H1 (cell line): Measurements from ENCODE around the gene ZBTB40. TPM values are rescaled to one million over a fixed set of nuclear protein-coding genes. Genes with fewer than 3 reads are reported as not detected.

Source experiments
- CTCF ChIA-PET: fragments of 300-600 bp; sonication (Branson Sonifier 250); formaldehyde crosslinking; loops from one replicate; lab custom pipeline; 2021; ENCODE audit not compliant: partially characterized antibody; lab: Charles Lee
- POLR2A ChIA-PET: fragments of 300-600 bp; sonication (Branson Sonifier 250); formaldehyde crosslinking; loops from one replicate; lab custom pipeline; 2021; ENCODE audit warnings: inconsistent platforms; ENCODE audit not compliant: partially characterized antibody; lab: Charles Lee
- DNase-seq, 2 experiments: peaks; one replicate each; pipeline versions ENCODE4 v3.0.0 to v3.0.0-alpha.2; 2010 to 2022; ENCODE audit warnings: low spot score in 2 of 2, low read depth in 1 of 2, mixed read lengths in 1 of 2
- FAIRE-seq: peaks from 2 replicates; lab custom pipeline; 2011; peaks lifted over from hg19 to GRCh38; lab: Jason Lieb, UNC
- H2AFZ ChIP-seq: 2 replicates; pipeline ENCODE4 v1.8.1; 2012; ENCODE audit warnings: low read length, inconsistent platforms
- H2AK5ac ChIP-seq: 2 replicates; pipeline ENCODE4 v1.6.1; 2013; ENCODE audit warnings: low read depth, low read length
- H2BK120ac ChIP-seq: replicated peaks from 2 replicates; pipeline ENCODE3; 2013; ENCODE audit warnings: low read depth, low read length, inconsistent platforms
- H2BK12ac ChIP-seq: 2 replicates; pipeline ENCODE4 v1.6.1; 2013; ENCODE audit warnings: low read depth, low read length
- H2BK15ac ChIP-seq: 2 replicates; pipeline ENCODE4 v1.6.1; 2013; ENCODE audit warnings: low read length
- H2BK20ac ChIP-seq: 2 replicates; pipeline ENCODE4 v1.6.1; 2013; ENCODE audit warnings: low read length
- H2BK5ac ChIP-seq: 2 replicates; pipeline ENCODE4 v1.6.1; 2013; ENCODE audit warnings: low read depth, low read length
- H3K14ac ChIP-seq: 2 replicates; pipeline ENCODE4 v1.6.1; 2013; ENCODE audit warnings: inconsistent platforms; ENCODE audit not compliant: insufficient read length
- H3K18ac ChIP-seq: 2 replicates; pipeline ENCODE4 v1.6.1; 2013; ENCODE audit warnings: low read length; ENCODE audit errors: extremely low read depth
- H3K23ac ChIP-seq: 2 replicates; pipeline ENCODE4 v1.6.1; 2013; ENCODE audit warnings: inconsistent platforms; ENCODE audit not compliant: insufficient read length
- H3K23me2 ChIP-seq: 2 replicates; pipeline ENCODE4 v1.6.1; 2013; ENCODE audit warnings: low read depth, low read length
- H3K27ac ChIP-seq: 2 replicates; pipeline ENCODE4 v1.6.1; 2011; ENCODE audit warnings: low read depth, low read length, inconsistent platforms
- H3K27me3 ChIP-seq, 4 experiments: replicated peaks in 1 of 4; 1 replicate in 1 of 4; 2 replicates in 3 of 4; pipeline versions ENCODE4 v1.6.1 to v1.8.1; 2011 to 2013; ENCODE audit warnings: low read length in 3 of 4, mild to moderate bottlenecking in 3 of 4, inconsistent platforms in 2 of 4, mixed read lengths in 2 of 4, moderate library complexity in 1 of 4; ENCODE audit not compliant: control insufficient read depth in 3 of 4, insufficient read depth in 3 of 4; ENCODE audit errors: extremely low read depth in 1 of 4
- H3K36me3 ChIP-seq, 4 experiments: 2 replicates each; pipeline versions ENCODE4 v1.6.1 to v1.8.1; 2011 to 2013; ENCODE audit warnings: mild to moderate bottlenecking in 4 of 4, low read length in 3 of 4, moderate library complexity in 2 of 4, control low read depth in 1 of 4, inconsistent platforms in 1 of 4; ENCODE audit not compliant: insufficient read depth in 4 of 4, control insufficient read depth in 2 of 4
- H3K4ac ChIP-seq: replicated peaks from 2 replicates; pipeline ENCODE3; 2013; ENCODE audit warnings: low read length, low read depth, mixed read lengths, inconsistent platforms; ENCODE audit not compliant: insufficient read length
- H3K4me1 ChIP-seq, 4 experiments: replicated peaks in 1 of 4; 1 replicate in 1 of 4; 2 replicates in 3 of 4; pipeline versions ENCODE4 v1.6.1 to v1.8.1; 2011 to 2013; ENCODE audit warnings: low read length in 3 of 4, inconsistent platforms in 2 of 4, mixed read lengths in 1 of 4; ENCODE audit not compliant: insufficient read depth in 4 of 4, control insufficient read depth in 3 of 4
- H3K4me2 ChIP-seq, 2 experiments: 2 replicates each; pipeline versions ENCODE4 v1.6.1 to v1.8.1; 2011 to 2013; ENCODE audit warnings: low read depth in 2 of 2, low read length in 2 of 2, control low read depth in 1 of 2, inconsistent platforms in 1 of 2, mild to moderate bottlenecking in 1 of 2; ENCODE audit not compliant: insufficient read depth in 1 of 2
- H3K4me3 ChIP-seq, 4 experiments: fragments of 200-600, 300-600 bp in 1 of 4; sonication (generic), shearing (Covaris generic), sonication (Bioruptor Twin) in 1 of 4; 2 replicates each; pipeline versions ENCODE4 v1.5.1 to v1.8.1; 2011 to 2016; ENCODE audit warnings: low read length in 4 of 4, low read depth in 3 of 4, control low read depth in 2 of 4, inconsistent platforms in 2 of 4, mild to moderate bottlenecking in 2 of 4, mixed read lengths in 1 of 4, moderate library complexity in 1 of 4; ENCODE audit not compliant: insufficient read depth in 2 of 4; ENCODE audit errors: extremely low read depth in 1 of 4
- H3K56ac ChIP-seq: replicated peaks from 2 replicates; pipeline ENCODE3; 2013; ENCODE audit warnings: low read depth, mild to moderate bottlenecking, mixed read lengths, low read length, inconsistent platforms; ENCODE audit not compliant: insufficient read length
- H3K79me1 ChIP-seq: 2 replicates; pipeline ENCODE4 v1.6.1; 2013; ENCODE audit warnings: low read depth, low read length, control low read depth
- H3K79me2 ChIP-seq, 2 experiments: 2 replicates each; pipeline versions ENCODE4 v1.6.1 to v1.8.1; 2012 to 2013; ENCODE audit warnings: low read length in 2 of 2, mild to moderate bottlenecking in 2 of 2, inconsistent platforms in 1 of 2; ENCODE audit not compliant: insufficient read depth in 2 of 2, control insufficient read depth in 1 of 2
- H3K9ac ChIP-seq, 4 experiments: replicated peaks in 1 of 4; 1 replicate in 1 of 4; 2 replicates in 3 of 4; pipeline versions ENCODE4 v1.6.1 to v1.8.1; 2011 to 2013; ENCODE audit warnings: low read depth in 3 of 4, low read length in 3 of 4, control low read depth in 2 of 4, mild to moderate bottlenecking in 2 of 4, moderate library complexity in 2 of 4, inconsistent platforms in 1 of 4; ENCODE audit errors: extremely low read depth in 1 of 4
- H3K9me3 ChIP-seq, 2 experiments: 2 replicates each; pipeline versions ENCODE4 v1.6.1 to v1.8.1; 2012 to 2013; ENCODE audit warnings: mild to moderate bottlenecking in 2 of 2, moderate library complexity in 2 of 2, control low read depth in 1 of 2, inconsistent platforms in 1 of 2, low read depth in 1 of 2, low read length in 1 of 2, mixed read lengths in 1 of 2; ENCODE audit not compliant: insufficient read depth in 2 of 2
- H4K20me1 ChIP-seq, 2 experiments: replicated peaks in 1 of 2; 2 replicates each; pipeline versions ENCODE3 to v1.8.1; 2011 to 2013; ENCODE audit warnings: inconsistent platforms in 2 of 2, low read length in 2 of 2, mild to moderate bottlenecking in 1 of 2; ENCODE audit not compliant: insufficient read depth in 2 of 2, control insufficient read depth in 1 of 2
- H4K5ac ChIP-seq: 2 replicates; pipeline ENCODE4 v1.6.1; 2013; ENCODE audit warnings: low read length, low read depth, mixed read lengths, inconsistent platforms; ENCODE audit not compliant: insufficient read length
- H4K8ac ChIP-seq: 2 replicates; pipeline ENCODE4 v1.8.0; 2013; ENCODE audit warnings: mild to moderate bottlenecking, moderate library complexity, low read length, inconsistent platforms; ENCODE audit not compliant: insufficient read depth; ENCODE audit errors: extremely low read depth
- H4K91ac ChIP-seq: replicated peaks from 2 replicates; pipeline ENCODE3; 2013; ENCODE audit warnings: low read length, mixed read lengths, inconsistent platforms; ENCODE audit not compliant: insufficient read length
- ATF3 ChIP-seq: IDR thresholded peaks from 2 replicates; pipeline ENCODE4 v1.6.1; 2011; ENCODE audit warnings: low read depth, mild to moderate bottlenecking, low read length; ENCODE audit not compliant: insufficient read depth
- BCL11A ChIP-seq, 2 experiments: IDR thresholded peaks; one replicate each; pipeline ENCODE4 v1.6.1; 2011; ENCODE audit warnings: low read depth in 2 of 2, low read length in 2 of 2, mild to moderate bottlenecking in 2 of 2
- POLR2A ChIP-seq, 2 experiments: IDR thresholded peaks; 1 replicate in 1 of 2; 2 replicates in 1 of 2; pipeline ENCODE4 v1.6.1; 2011; ENCODE audit warnings: low read depth in 2 of 2, low read length in 2 of 2, mild to moderate bottlenecking in 2 of 2; ENCODE audit errors: control extremely low read depth in 1 of 2
- SIX5 ChIP-seq: IDR thresholded peaks from 2 replicates; pipeline ENCODE4 v1.6.1; 2011; ENCODE audit warnings: mild to moderate bottlenecking, low read depth, low read length
- SRF ChIP-seq: IDR thresholded peaks from 2 replicates; pipeline ENCODE4 v1.6.1; 2011; ENCODE audit warnings: mild to moderate bottlenecking, low read depth, low read length, moderate library complexity
- WGBS, 2 experiments: shearing (Covaris generic) in 1 of 2; methylation state at CpG; one replicate each; pipeline versions ENCODE4 v1.1.6 to v1.1.7; 2013 to 2015; ENCODE audit warnings: low lambda C conversion rate in 2 of 2, mixed read lengths in 2 of 2, inconsistent platforms in 1 of 2, low coverage in 1 of 2, missing lambda C conversion rate in 1 of 2; ENCODE audit not compliant: insufficient replicate concordance in 2 of 2, insufficient coverage in 1 of 2, insufficient read length in 1 of 2; ENCODE audit errors: extremely low coverage in 1 of 2, missing lambda C conversion rate in 1 of 2; 5-methylcytosine and 5-hydroxymethylcytosine counted together
- polyA plus RNA-seq, 7 experiments: library from polyadenylated mRNA; depleted of rRNA in 3 of 7; stranded (reverse) in 5 of 7; unstranded in 2 of 7; fragments of >200 nt in 5 of 7; fragments of 200-250 nt in 2 of 7; gene quantifications; 1 replicate in 5 of 7; 2 replicates in 1 of 7; 4 replicates in 1 of 7; pipeline versions ENCODE4 v1.2.1 to v1.2.3, GENCODE V29; 2011 to 2013; ENCODE audit warnings: missing spikeins in 2 of 7, mixed read lengths in 2 of 7
- total RNA-seq: library from RNA; stranded (reverse); fragmentation: NEBNext Ultra II Directional; extraction: Animal tissue kit (Norgen Biotek cat#: 25700); gene quantifications from 2 replicates; pipeline ENCODE4 v1.2.1, GENCODE V29; 2021

Gene ZBTB40
- total and polyA plus RNA-seq, 2 of the 8 experiments (the other 6 are each of a cell fraction or from before 2014, with no cell fraction given): 3.1 to 19.3 TPM

- Histone ChIP-seq H3K9ac (no peak overlapping the region), H3K79me1 (peaks cover 2% of the 10 kb centered on the region; the same call in 1 of the 2 replicates), H2BK20ac (no peak overlapping the region), H3K36me3 (no peaks in the 10 kb centered on the region), H3K27me3 (peaks cover 0 to 5% (median 1%) of the 10 kb centered on the region in 4 experiments; a peak in 4 of 7 replicates), H3K4me3 (no peak overlapping the region), H3K23ac (no peak overlapping the region), H4K91ac (no peak overlapping the region), H2BK120ac (no peak overlapping the region), H3K4me1 (peaks cover 0 to 4% (median 2%) of the 10 kb centered on the region in 4 experiments; a peak in 3 of 7 replicates), H3K27ac (no peak overlapping the region), H3K14ac (no peak overlapping the region), H3K23me2 (no peaks in the 10 kb centered on the region), H2AFZ (no peak overlapping the region), H2BK5ac (no peak overlapping the region), H3K79me2 (no peaks in the 10 kb centered on the region), H3K4me2 (no peak overlapping the region), H2BK15ac (no peak overlapping the region; the same call in 1 of the 2 replicates), H3K56ac (no peak overlapping the region), H2BK12ac (no peak overlapping the region; the same call in 1 of the 2 replicates), H3K18ac (no peak overlapping the region), H4K5ac (no peak overlapping the region)
- DNase-seq (no peak), FAIRE-seq (no peak)
- CTCF ChIA-PET: interaction anchor here (0.8 to 2.9 kb wide), 6 partner anchors 7 to 79 kb away, joined by 3 to 16 read pairs (median 5); no protein-coding TSS in a partner anchor
- POLR2A ChIA-PET: no interaction called here
- TF ChIP-seq ATF3 (no peak), BCL11A (IDR thresholded peaks at IDR 0.05; ENCODE audit: low read depth in 2 of 2, low read length in 2 of 2) (no peak), SIX5 (no peak), SRF (no peak), POLR2A (IDR thresholded peaks at IDR 0.05; ENCODE audit: control extremely low read depth in 1 of 2, low read depth in 2 of 2, low read length in 2 of 2) (no peak)
- TF ChIP-seq, all 59 proteins: peak for 0
- Histone ChIP-seq H3K9me3 (no peaks in the 10 kb centered on the region), H4K8ac (no peak overlapping the region), H3K4ac (no peak overlapping the region), H2AK5ac (no peak overlapping the region), H4K20me1 (peaks cover 0 to 12% of the 10 kb centered on the region in 2 experiments)
- WGBS, 2 experiments: 70% methylated on average over 6 of the region's 6 CpGs; no CpG with 5 or more reads in 1 of the 2 experiments
Observed at GRCh38 chr1:22500471-22500870, 48.8 kb downstream of the ZBTB40 start.
